ENCODE measurements around the gene SP2.
"Not testable (repeated sequence)": the region's sequence is repeated elsewhere in the genome, so short reads cannot be mapped to it uniquely, and the experiment has no call there.

The SP2 gene

GRCh38 chr17:47918991-47919390, 23.0 kb downstream of the SP2 start:
- no peak for DNase-seq (ENCODE audit: low read depth in 2 of 2)

GRCh38 chr17:47919889-47920288, 23.9 kb downstream of the SP2 start:
- not testable (repeated sequence) for DNase-seq (ENCODE audit: low read depth in 2 of 2)

DNA sequence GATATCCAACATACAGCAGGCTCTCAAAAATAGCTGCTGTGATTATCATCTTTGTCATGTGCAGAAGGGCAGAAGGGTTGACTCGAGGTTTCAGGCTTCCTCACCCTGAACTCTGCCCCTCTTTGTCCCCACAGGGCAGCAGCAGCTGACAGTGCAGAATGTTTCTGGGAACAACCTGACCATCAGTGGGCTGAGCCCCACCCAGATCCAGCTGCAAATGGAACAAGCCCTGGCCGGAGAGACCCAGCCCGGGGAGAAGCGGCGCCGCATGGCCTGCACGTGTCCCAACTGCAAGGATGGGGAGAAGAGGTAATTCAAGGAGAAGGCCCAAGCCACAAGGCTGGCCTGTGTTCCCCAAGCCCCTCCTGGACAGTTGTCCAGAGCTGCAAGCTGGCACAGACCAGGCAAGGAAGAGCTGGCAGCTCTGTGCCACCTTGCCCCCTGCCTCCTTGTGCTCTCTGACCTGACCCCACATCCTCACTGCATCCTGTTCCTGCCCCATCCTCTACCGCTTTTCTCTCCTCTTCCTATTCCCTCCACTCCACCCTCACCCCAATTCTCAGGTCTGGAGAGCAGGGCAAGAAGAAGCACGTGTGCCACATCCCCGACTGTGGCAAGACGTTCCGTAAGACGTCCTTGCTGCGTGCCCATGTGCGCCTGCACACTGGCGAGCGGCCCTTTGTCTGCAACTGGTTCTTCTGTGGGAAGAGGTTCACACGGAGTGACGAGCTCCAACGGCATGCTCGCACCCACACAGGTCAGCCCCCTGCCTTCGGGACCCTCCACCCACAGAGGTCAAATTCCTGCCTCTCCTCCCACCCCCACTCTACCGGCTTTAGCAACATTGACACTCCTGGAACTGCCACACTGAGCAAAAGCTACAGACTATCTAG, 29.0 kb downstream of the SP2 start:
- DNase-seq (ENCODE audit: low read depth in 2 of 2): no peak

DNA sequence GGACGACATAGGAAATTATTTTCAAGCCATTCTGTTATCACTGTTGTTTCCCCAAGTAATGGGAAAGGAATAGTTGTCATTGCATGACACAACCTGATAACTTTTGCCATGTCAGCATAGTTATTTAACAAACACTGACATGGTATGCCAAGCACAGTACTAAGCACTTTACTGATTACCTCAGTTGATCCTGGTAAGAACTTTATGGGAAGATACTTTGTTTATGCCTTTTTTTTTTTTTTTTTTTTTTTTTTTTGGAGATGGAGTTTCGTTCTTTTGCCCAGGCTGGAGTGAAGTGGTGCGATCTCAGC, 29.6 kb downstream of the SP2 start:
- no peak for DNase-seq (ENCODE audit: low read depth in 2 of 2)

DNA sequence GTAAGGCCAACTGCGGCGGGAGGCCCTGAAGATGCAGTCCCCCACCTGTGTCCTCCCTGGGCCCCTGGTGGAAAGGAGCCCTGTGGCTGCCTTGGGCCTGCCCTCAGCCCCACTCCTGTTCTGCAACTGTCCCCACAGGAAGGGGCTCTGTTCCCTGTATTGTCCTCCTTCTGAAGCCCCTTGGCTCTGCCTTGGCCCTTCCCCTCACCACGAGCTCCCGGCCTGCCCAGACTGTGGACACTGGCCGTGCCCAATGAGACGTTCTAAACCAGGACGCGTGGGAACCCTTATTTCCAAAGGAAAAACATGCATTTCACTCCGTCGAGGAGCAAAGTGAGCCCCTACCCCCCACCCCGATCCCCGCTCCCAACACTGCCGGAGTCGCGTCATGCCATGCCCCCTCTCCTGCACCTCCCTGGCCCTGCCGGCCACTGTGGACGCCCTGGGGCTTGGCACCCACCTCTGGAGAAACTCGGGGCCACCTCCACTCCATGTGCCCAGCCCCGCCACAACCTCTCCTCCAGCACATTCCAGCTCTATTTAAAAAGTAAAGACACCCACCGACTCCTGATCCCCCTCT, 31.9 kb downstream of the SP2 start:
- DNase-seq (ENCODE audit: low read depth in 2 of 2): no peak

DNA sequence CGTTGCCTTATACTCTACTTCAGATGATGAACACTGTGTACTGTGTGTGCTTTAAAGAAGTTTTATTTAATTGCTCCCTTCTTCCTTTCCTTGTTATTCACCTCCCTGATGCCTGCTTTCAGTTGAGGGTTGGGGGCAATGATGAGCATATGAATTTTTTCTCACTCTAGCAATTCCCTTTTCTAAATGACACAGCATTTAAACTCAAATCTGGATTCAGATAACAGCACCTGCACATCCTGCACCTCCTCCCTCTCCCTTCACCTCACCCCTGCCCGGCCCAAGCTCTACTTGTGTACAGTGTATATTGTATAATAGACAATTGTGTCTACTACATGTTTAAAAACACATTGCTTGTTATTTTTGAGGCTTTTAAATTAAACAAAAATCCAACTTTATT, 32.4 kb downstream of the SP2 start:
- no peak for DNase-seq (ENCODE audit: low read depth in 2 of 2)

DNA sequence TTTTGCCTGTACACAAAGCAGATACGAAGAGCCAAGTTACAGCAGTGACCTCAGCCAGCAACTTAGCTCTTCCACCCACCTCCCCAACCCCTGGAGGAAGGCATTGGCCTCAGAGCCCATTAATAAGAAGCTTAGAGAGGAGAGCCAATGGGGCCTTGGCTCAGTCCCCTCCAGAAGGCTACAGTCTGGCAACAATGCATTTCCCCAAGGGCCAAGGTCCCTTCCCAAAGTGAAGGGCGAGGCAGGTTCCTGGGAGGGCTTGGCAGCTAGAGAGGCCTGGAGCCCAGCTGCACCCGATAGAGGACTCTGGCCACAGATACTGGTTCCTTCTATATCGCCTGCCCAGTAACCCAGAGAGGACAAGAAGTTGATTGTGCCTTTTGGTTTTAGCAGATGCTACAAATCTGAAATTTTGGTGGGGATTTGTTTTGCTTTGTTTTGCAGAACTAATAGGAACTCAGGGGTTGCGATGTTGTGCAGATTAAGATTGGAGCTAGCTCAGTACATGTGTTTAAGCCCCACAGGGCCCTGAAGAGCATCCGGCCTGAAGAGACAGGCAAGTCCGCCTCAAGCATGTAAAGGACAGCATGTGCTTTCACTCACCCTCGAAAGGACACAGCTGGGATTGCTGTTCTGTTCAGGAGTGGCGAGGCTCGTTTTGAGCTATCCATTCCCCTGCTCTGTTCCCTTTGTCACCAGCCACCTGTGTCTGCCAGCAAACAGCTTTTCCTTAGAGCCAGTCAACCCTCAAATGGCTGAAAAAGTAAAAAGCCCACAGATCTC, 33.4 kb downstream of the SP2 start:
- no peak for DNase-seq (ENCODE audit: low read depth in 2 of 2)

GRCh38 chr17:47931848-47932247, 35.8 kb downstream of the SP2 start:
- DNase-seq (ENCODE audit: low read depth in 2 of 2): no peak

- no peak for DNase-seq (ENCODE audit: low read depth in 2 of 2)
Observed at GRCh38 chr17:47934856-47935255, 38.8 kb downstream of the SP2 start.

GRCh38 chr17:47935468-47935867, 39.4 kb downstream of the SP2 start:
- DNase-seq (ENCODE audit: low read depth in 2 of 2): not testable (repeated sequence)

DNA sequence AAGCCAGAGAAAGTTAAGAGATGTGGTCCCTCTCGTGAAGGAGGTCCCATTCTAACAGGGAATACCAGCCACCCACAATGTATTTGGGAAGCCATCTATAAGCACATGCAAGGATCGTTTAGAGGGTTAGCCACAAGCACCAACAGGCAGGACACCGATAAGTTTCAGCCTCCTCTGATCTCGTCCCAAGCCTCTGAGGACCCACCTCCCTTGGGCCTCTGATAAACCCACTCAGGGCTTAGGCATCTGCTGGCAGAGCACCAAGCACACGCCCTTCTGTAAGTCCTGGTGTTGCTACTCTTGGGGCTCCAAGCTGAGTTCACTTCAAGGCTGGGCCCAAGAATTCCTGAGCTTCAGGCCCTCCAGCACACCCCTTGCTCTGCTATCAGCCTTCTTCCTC, 39.9 kb downstream of the SP2 start:
- no peak for DNase-seq (ENCODE audit: low read depth in 2 of 2)

DNA sequence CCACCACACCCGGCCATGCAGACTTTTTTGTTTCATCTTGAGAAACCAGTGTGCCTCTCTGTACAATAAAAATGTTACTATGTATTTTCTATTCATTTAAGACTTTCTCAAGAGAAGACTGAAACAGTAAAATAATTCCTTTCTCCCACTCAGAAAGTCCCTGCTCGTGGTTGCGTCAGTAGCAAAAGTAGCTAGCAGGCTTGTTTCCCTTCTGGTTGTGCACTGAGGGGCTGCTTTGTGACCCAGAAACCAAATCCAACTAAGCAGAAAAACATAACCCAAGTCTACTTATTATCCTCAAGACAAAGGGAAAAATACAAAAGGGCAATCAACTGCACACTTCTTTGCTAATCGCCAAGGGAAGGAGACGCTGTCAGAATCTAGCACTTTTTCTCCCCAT, 41.9 kb downstream of the SP2 start:
- DNase-seq (ENCODE audit: low read depth in 2 of 2): no peak

DNA sequence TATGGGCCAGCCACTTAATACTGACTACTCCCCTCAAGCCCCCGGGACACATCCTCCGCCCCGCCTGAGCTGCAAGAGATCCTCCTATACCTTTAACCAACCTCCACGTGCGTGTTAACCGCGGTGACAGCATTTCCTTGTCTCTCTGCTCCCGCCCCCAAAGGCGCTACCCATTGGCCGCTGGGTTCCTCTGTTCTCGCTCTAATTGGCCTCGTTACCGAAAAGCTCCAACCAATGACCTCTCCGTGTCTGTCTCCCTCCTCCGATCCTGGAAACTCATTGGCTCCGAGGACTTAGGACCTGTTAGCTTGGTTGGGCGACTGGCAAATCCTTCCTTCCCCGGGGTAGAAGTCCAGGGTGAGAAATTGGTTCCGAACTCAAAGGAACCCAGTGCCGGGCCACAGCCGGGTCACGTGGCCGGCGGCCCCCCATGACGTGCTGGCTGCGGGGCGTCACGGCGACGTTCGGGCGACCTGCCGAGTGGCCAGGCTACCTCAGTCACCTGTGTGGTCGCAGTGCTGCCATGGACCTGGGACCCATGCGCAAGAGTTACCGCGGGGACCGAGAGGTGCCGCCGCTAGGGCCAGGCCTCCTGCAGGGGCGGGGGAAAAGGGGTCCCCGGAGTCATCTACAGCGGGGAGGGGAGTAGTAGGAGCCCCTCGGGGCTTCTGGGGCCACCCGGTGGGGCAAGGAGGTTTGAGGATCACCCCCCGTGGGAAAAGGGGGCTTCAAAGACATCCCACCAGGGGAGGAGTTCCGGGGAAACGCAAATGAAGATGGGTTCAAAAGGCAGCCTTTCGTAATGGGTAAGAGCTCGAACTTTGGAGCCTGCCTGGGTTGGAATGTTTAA, 45.4 kb downstream of the SP2 start, which contains the start of gene PNPO:
Gene PNPO, plus strand, starts transcription at position 326 of the 850 bp plus-strand sequence. Its CDS starts 105 bp downstream, at position 431.
- peak; percentile 87 to 95 for DNase-seq (ENCODE audit: low read depth in 2 of 2)

- no peak for DNase-seq (ENCODE audit: low read depth in 2 of 2)
Observed at GRCh38 chr17:47942096-47942510, 46.1 kb downstream of the SP2 start.

GRCh38 chr17:47942568-47942967, 46.5 kb downstream of the SP2 start:
- no peak for DNase-seq (ENCODE audit: low read depth in 2 of 2)

DNA sequence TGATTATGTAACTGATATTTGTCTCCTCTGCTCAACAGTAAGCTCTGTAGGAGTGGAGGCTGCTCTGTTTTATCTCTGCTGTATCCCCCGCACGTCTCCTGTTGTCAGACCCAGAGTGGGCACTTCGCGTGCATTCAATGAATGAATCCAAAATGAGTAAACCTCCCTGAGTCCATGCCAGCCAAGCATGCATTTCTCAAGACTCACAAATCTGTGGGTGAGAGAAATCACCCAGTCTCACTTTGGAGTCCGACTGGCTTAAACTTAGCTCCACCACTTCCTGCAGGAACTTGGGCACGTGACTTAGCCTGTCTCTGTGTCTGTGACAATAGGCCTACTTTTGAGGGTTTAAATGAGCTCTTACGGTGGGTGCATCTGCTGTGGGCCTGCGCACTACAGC, 49.0 kb downstream of the SP2 start:
- peak in 1 of 2 donors; percentile 18 for DNase-seq (ENCODE audit: low read depth in 2 of 2)

GRCh38 chr17:47945529-47946508, 49.8 kb downstream of the SP2 start:
- DNase-seq (ENCODE audit: low read depth in 2 of 2): no peak

- no peak for DNase-seq (ENCODE audit: low read depth in 2 of 2)
Observed at GRCh38 chr17:47946516-47946915, 50.5 kb downstream of the SP2 start.

DNA sequence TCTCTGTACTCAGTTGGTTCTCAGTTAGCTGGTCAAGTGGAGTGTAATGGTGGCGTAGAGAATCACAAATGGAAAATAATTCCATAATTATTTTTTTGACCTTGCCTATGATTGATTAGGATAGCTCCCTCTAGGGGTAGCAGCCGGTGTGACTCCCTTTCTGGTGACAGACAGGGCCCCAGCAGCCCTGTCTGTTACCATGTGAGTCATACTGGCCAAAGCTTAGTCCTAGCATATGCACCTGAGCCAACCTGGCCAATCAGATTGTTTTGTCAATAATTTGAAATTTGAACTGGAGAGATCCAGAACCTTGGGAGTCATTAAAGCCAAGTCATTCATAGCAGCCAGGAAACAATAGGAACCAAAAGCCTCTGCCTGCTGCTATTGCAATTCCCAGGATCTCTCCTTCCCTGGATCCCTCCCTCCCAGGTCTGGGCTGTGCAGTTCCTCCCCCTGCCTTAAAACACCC, 50.9 kb downstream of the SP2 start:
- peak; percentile 44 to 50 for DNase-seq (ENCODE audit: low read depth in 2 of 2)

DNA sequence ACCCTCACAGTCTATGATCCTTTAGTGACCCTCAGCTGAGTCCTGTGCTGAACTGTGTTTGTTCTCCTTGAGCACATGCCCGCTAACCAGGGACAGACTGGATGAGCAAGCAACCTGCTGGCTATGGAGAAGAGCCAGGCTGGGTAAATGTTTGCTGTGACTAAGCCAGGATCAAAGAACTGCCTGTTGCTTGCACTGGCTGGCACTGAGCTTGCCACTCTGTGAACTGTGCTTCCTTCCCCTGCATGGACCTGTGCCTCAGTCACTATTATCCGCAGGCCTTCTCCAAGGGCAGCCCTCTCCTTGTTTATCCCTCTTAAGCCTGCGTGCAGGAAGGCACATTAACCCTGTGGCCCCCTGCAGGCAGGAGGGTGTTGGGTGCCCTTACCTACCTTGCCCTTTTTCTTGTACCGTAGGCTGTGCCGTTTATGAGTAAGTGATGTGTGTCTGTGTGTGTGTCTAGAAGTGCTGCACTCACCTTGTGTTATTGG, 52.7 kb downstream of the SP2 start:
- no peak for DNase-seq (ENCODE audit: low read depth in 2 of 2)
